H1 (cell line): Measurements from ENCODE around the gene ATP2B1. TPM values are rescaled to one million over a fixed set of nuclear protein-coding genes. Genes with fewer than 3 reads are reported as not detected.

Experiments used
- RAD21 ChIP-seq, 2 experiments: IDR thresholded peaks in 1 of 2; conservative IDR thresholded peaks in 1 of 2; 2 replicates each; pipeline ENCODE4 v1.6.1; 2011; ENCODE audit warnings: low read depth in 2 of 2, low read length in 2 of 2, improper control_type of control experiment in 1 of 2, inconsistent platforms in 1 of 2, mild to moderate bottlenecking in 1 of 2, moderate library complexity in 1 of 2
- polyA plus RNA-seq, 7 experiments: library from polyadenylated mRNA; depleted of rRNA in 3 of 7; stranded (reverse) in 5 of 7; unstranded in 2 of 7; fragments of >200 nt in 5 of 7; fragments of 200-250 nt in 2 of 7; gene quantifications; 1 replicate in 5 of 7; 2 replicates in 1 of 7; 4 replicates in 1 of 7; pipeline versions ENCODE4 v1.2.1 to v1.2.3, GENCODE V29; 2011 to 2013; ENCODE audit warnings: missing spikeins in 2 of 7, mixed read lengths in 2 of 7
- total RNA-seq: library from RNA; stranded (reverse); fragmentation: NEBNext Ultra II Directional; extraction: Animal tissue kit (Norgen Biotek cat#: 25700); gene quantifications from 2 replicates; pipeline ENCODE4 v1.2.1, GENCODE V29; 2021
- TF ChIP-seq, protein P1 (sequence below): IDR thresholded peaks from 2 replicates; pipeline ENCODE4 v1.6.1; 2012; ENCODE audit warnings: low read length, inconsistent platforms

The ATP2B1 gene
- total and polyA plus RNA-seq, 2 of the 8 experiments (the other 6 are each of a cell fraction or from before 2014, with no cell fraction given) = 4.3 to 32.0 TPM

DNA sequence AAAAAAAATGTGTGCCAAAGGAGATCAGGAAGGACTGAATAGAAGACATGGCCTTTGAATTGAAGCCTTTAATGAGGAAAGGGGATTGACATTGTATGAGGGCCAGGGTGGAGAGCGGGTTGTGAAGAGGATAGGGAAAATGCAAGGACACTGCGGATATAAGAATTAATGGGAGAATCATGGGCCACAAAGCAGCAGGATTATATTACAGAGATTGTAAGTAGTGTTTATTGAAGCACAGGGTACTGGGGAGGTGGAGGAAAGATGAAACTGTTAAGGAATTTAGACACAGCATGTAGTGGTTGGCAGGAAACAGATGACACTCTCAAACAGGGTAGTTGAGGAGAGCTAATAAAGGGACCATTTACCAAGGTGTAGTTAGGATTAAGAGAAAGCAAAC lies 166.4 kb downstream of the ATP2B1 start (continued):
- no peak for TF ChIP-seq RAD21 (IDR thresholded peaks at IDR 0.05 in 1 of 2, conservative IDR thresholded peaks at IDR 0.05 in 1 of 2; ENCODE audit: low read depth in 2 of 2, low read length in 2 of 2)
- TF ChIP-seq, protein P1, sequence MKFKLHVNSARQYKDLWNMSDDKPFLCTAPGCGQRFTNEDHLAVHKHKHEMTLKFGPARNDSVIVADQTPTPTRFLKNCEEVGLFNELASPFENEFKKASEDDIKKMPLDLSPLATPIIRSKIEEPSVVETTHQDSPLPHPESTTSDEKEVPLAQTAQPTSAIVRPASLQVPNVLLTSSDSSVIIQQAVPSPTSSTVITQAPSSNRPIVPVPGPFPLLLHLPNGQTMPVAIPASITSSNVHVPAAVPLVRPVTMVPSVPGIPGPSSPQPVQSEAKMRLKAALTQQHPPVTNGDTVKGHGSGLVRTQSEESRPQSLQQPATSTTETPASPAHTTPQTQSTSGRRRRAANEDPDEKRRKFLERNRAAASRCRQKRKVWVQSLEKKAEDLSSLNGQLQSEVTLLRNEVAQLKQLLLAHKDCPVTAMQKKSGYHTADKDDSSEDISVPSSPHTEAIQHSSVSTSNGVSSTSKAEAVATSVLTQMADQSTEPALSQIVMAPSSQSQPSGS = no peak
